Activated B cell treated with CpG ODN at 0.5 μM for 24 hours (primary cell): ENCODE measurements around the gene PLEKHA6. TPM values are rescaled to one million over a fixed set of nuclear protein-coding genes. Genes with fewer than 3 reads are reported as not detected.

Source experiments
- ATAC-seq: fragments of 200-7000 bp; cut with Tn5 transposase; one replicate; pipeline ENCODE4 v1.10.0; 2021; ENCODE audit warnings: low read depth, mild to moderate bottlenecking, moderate library complexity
- CTCF ChIA-PET: fragments of 350-600 bp; sonication (Branson Sonifier 250); formaldehyde crosslinking; loops from one replicate; lab custom pipeline; 2021; ENCODE audit warnings: antibody characterized with exemption; lab: Charles Lee
- POLR2A ChIA-PET: fragments of 350-600 bp; sonication (Branson Sonifier 250); formaldehyde crosslinking; loops from one replicate; lab custom pipeline; 2021; ENCODE audit warnings: antibody characterized with exemption; lab: Charles Lee
- DNase-seq: peaks from one replicate; pipeline ENCODE4 v3.0.0; 2022
- H3K27ac Mint-ChIP-seq: one replicate; pipeline ENCODE4 v1.8.0; 2020; ENCODE audit warnings: mixed read lengths
- H3K27me3 Mint-ChIP-seq: one replicate; pipeline ENCODE4 v1.8.0; 2021; ENCODE audit warnings: mixed read lengths
- H3K36me3 Mint-ChIP-seq: one replicate; pipeline ENCODE4 v1.8.0; 2021; ENCODE audit warnings: low read depth, mixed read lengths
- H3K4me1 Mint-ChIP-seq: one replicate; pipeline ENCODE4 v1.8.0; 2021; ENCODE audit warnings: mixed read lengths
- H3K4me3 Mint-ChIP-seq: one replicate; pipeline ENCODE4 v1.8.0; 2020; ENCODE audit warnings: mild to moderate bottlenecking, mixed read lengths
- H3K9me3 Mint-ChIP-seq: one replicate; pipeline ENCODE4 v1.8.0; 2020; ENCODE audit warnings: mixed read lengths
- CTCF ChIP-seq: fragments of 200-600 bp; IDR thresholded peaks from one replicate; pipeline ENCODE4 v1.8.0; 2022; ENCODE audit warnings: antibody characterized with exemption, mild to moderate bottlenecking
- intact Hi-C: fragments of 100-400 bp; cut with micrococcal nuclease; formaldehyde crosslinking; loops from one replicate; pipeline ENCODE4 v1.15.1; 2024
- total RNA-seq: library from RNA; stranded (reverse); gene quantifications from 2 replicates; pipeline ENCODE4 v1.2.3, GENCODE V29; 2022

Gene PLEKHA6
- total RNA-seq, 1 donor from 2014 or later, result 0.62 TPM

GRCh38 chr1:204225841-204226735, 133.6 kb downstream of the PLEKHA6 start:
- no peak overlapping the region for H3K27ac Mint-ChIP-seq
- ATAC-seq (no peak), DNase-seq (no peak)
- CTCF ChIA-PET, result no interaction called here
- intact Hi-C loops, result no loop called here
- no peak overlapping the region for H3K4me3 Mint-ChIP-seq
- H3K27me3 Mint-ChIP-seq, result no peaks in the 10 kb centered on the region
- no peaks in the 10 kb centered on the region for H3K9me3 Mint-ChIP-seq
- TF ChIP-seq CTCF, result no peak
- no peaks in the 10 kb centered on the region for H3K4me1 Mint-ChIP-seq
- H3K36me3 Mint-ChIP-seq, result no peaks in the 10 kb centered on the region
- POLR2A ChIA-PET, result no interaction called here

- POLR2A ChIA-PET, result no interaction called here
- Mint-ChIP-seq H3K9me3 (no peaks in the 10 kb centered on the region), H3K36me3 (no peaks in the 10 kb centered on the region), H3K27ac (no peak overlapping the region), H3K4me3 (no peak overlapping the region), H3K27me3 (no peaks in the 10 kb centered on the region), H3K4me1 (no peaks in the 10 kb centered on the region)
- DNase-seq (no peak), ATAC-seq (no peak)
- CTCF ChIA-PET, result no interaction called here
- TF ChIP-seq CTCF, result no peak
- intact Hi-C loops, result no loop called here
Observed at GRCh38 chr1:204224655-204225054, 135.1 kb downstream of the PLEKHA6 start.

- no peak for ATAC-seq
- no peak overlapping the region for H3K27ac Mint-ChIP-seq
- CTCF ChIA-PET, result no interaction called here
Observed at GRCh38 chr1:204223129-204223860, 136.4 kb downstream of the PLEKHA6 start.

GRCh38 chr1:204222764-204223055, 137.0 kb downstream of the PLEKHA6 start:
- ATAC-seq, result no peak
- peaks cover 1% of the 10 kb centered on the region for H3K27me3 Mint-ChIP-seq
- intact Hi-C loops, result no loop called here
- H3K9me3 Mint-ChIP-seq, result no peaks in the 10 kb centered on the region
- no peaks in the 10 kb centered on the region for H3K4me1 Mint-ChIP-seq
- POLR2A ChIA-PET, result no interaction called here
- H3K4me3 Mint-ChIP-seq, result no peak overlapping the region
- no peak for DNase-seq
- no peak overlapping the region for H3K27ac Mint-ChIP-seq
- no peak for TF ChIP-seq CTCF
- CTCF ChIA-PET, result no interaction called here
- H3K36me3 Mint-ChIP-seq, result no peaks in the 10 kb centered on the region

More at GRCh38 chr1:204223129-204223860, 136.4 kb downstream of the PLEKHA6 start:
- DNase-seq, result no peak
- TF ChIP-seq CTCF, result no peak
- Mint-ChIP-seq H3K4me1 (no peaks in the 10 kb centered on the region), H3K36me3 (no peaks in the 10 kb centered on the region), H3K9me3 (no peaks in the 10 kb centered on the region), H3K4me3 (no peak overlapping the region), H3K27me3 (no peaks in the 10 kb centered on the region)
- POLR2A ChIA-PET, result no interaction called here
- intact Hi-C loops, result no loop called here
